ENCODE data around the gene BANF2.

BANF2 gene

GRCh38 chr20:17735959-17736621, 36.3 kb downstream of the BANF2 start:
- DNase-seq = peak in 1 of 2 donors; percentile 5

GRCh38 chr20:17738154-17738553, 38.4 kb downstream of the BANF2 start:
- no peak for DNase-seq

GRCh38 chr20:17741220-17741619, 41.5 kb downstream of the BANF2 start:
- DNase-seq = no peak

- DNase-seq = no peak
These were observed 43.0 kb downstream of the BANF2 start for GRCh38 chr20:17742731-17743130.

GRCh38 chr20:17743677-17744076, 43.9 kb downstream of the BANF2 start:
- no peak for DNase-seq

- DNase-seq = no peak
These were observed 47.7 kb downstream of the BANF2 start for GRCh38 chr20:17747431-17747846.

GRCh38 chr20:17748279-17748678, 48.5 kb downstream of the BANF2 start:
- DNase-seq = no peak

GRCh38 chr20:17749626-17749977, 49.8 kb downstream of the BANF2 start:
- DNase-seq = no peak

- no peak for DNase-seq
These were observed 50.4 kb downstream of the BANF2 start for GRCh38 chr20:17749978-17750721.

GRCh38 chr20:17750722-17751045, 50.9 kb downstream of the BANF2 start:
- no peak for DNase-seq

GRCh38 chr20:17751640-17752039, 51.9 kb downstream of the BANF2 start:
- no peak for DNase-seq

GRCh38 chr20:17752459-17752858, 52.7 kb downstream of the BANF2 start:
- no peak for DNase-seq

- no peak for DNase-seq
These were observed 53.8 kb downstream of the BANF2 start for GRCh38 chr20:17753516-17753915.

GRCh38 chr20:17756529-17756928, 56.8 kb downstream of the BANF2 start:
- DNase-seq = no peak

- DNase-seq = no peak
These were observed 57.7 kb downstream of the BANF2 start for GRCh38 chr20:17757496-17757895.

- no peak for DNase-seq
These were observed 58.2 kb downstream of the BANF2 start for GRCh38 chr20:17758010-17758409.

GRCh38 chr20:17758512-17758911, 58.7 kb downstream of the BANF2 start:
- no peak for DNase-seq

- DNase-seq = no peak
These were observed 59.7 kb downstream of the BANF2 start for GRCh38 chr20:17759449-17759848.

- DNase-seq = no peak
These were observed 61.8 kb downstream of the BANF2 start for GRCh38 chr20:17761604-17762003.

- DNase-seq = no peak
These were observed 62.6 kb downstream of the BANF2 start for GRCh38 chr20:17762243-17762872.

- DNase-seq = no peak
These were observed 63.2 kb downstream of the BANF2 start for GRCh38 chr20:17762873-17763557.

GRCh38 chr20:17765017-17765416, 65.3 kb downstream of the BANF2 start:
- no peak for DNase-seq

GRCh38 chr20:17765584-17765983, 65.8 kb downstream of the BANF2 start:
- no peak for DNase-seq

- no peak for DNase-seq
These were observed 66.5 kb downstream of the BANF2 start for GRCh38 chr20:17766226-17766625.

All from inflammatory macrophage (primary cell).